MM.1S (cell line): ENCODE data around the gene RPUSD1.

Source experiments
- EZH2phosphoT487 ChIP-seq: fragments of 300-600 bp; sonication (generic); IDR thresholded peaks from 2 replicates; pipeline ENCODE4 v1.6.1; 2018; ENCODE audit warnings: antibody characterized with exemption, low read length
- TF ChIP-seq, protein P1 (sequence below): fragments of 300-600 bp; sonication (generic); IDR thresholded peaks from 2 replicates; pipeline ENCODE4 v1.5.1; 2016; ENCODE audit warnings: antibody characterized with exemption, low read length, mixed read lengths

- TF ChIP-seq, protein P1, sequence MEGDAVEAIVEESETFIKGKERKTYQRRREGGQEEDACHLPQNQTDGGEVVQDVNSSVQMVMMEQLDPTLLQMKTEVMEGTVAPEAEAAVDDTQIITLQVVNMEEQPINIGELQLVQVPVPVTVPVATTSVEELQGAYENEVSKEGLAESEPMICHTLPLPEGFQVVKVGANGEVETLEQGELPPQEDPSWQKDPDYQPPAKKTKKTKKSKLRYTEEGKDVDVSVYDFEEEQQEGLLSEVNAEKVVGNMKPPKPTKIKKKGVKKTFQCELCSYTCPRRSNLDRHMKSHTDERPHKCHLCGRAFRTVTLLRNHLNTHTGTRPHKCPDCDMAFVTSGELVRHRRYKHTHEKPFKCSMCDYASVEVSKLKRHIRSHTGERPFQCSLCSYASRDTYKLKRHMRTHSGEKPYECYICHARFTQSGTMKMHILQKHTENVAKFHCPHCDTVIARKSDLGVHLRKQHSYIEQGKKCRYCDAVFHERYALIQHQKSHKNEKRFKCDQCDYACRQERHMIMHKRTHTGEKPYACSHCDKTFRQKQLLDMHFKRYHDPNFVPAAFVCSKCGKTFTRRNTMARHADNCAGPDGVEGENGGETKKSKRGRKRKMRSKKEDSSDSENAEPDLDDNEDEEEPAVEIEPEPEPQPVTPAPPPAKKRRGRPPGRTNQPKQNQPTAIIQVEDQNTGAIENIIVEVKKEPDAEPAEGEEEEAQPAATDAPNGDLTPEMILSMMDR = no peak
- no peak for TF ChIP-seq EZH2phosphoT487
Observed at GRCh38 chr16:762595-763268, 25.4 kb downstream of the RPUSD1 start.
